Naive thymus-derived CD4-positive, alpha-beta T cell (primary cell): Measurements from ENCODE around the gene CRYBG2. TPM values are rescaled to one million over a fixed set of nuclear protein-coding genes. Genes with fewer than 3 reads are reported as not detected.
A peak's percentile ranks its signal among the peaks of the same experiment; 100 is the strongest.

Experiments
- ATAC-seq: fragments of 150-1000 bp; cut with Tn5 transposase; 2 replicates; pipeline ENCODE4 v1.10.0; 2021; ENCODE audit warnings: mild to moderate bottlenecking, moderate library complexity
- CTCF ChIA-PET: fragments of 350-600 bp; sonication (Branson Sonifier 250); formaldehyde crosslinking; loops from one replicate; lab custom pipeline; 2021; ENCODE audit warnings: antibody characterized with exemption; lab: Charles Lee
- POLR2A ChIA-PET: fragments of 350-600 bp; sonication (Branson Sonifier 250); formaldehyde crosslinking; loops from one replicate; lab custom pipeline; 2021; ENCODE audit warnings: antibody characterized with exemption, inconsistent platforms; lab: Charles Lee
- DNase-seq, 9 donors: peaks; one replicate each; pipeline versions ENCODE4 v3.0.0 to v3.0.0-alpha.2; 2020 to 2022; ENCODE audit warnings: mixed read lengths in 1 of 9
- H3K27ac ChIP-seq: one replicate; pipeline ENCODE4 v1.7.0; 2013; ENCODE audit warnings: mild to moderate bottlenecking, low read depth, low read length, moderate library complexity
- H3K27me3 ChIP-seq, 2 donors: one replicate each; pipeline ENCODE4 v1.7.0; 2013; ENCODE audit warnings: low read length in 2 of 2, mild to moderate bottlenecking in 2 of 2, moderate library complexity in 2 of 2; ENCODE audit not compliant: control insufficient read depth in 2 of 2, insufficient read depth in 2 of 2
- H3K36me3 ChIP-seq, 3 experiments: 1 replicate in 2 of 3; 2 replicates in 1 of 3; pipeline ENCODE4 v1.7.0; 2013; ENCODE audit warnings: low read length in 3 of 3, mild to moderate bottlenecking in 3 of 3, moderate library complexity in 1 of 3; ENCODE audit not compliant: insufficient read depth in 3 of 3, control insufficient read depth in 2 of 3
- H3K4me1 ChIP-seq, 2 donors: one replicate each; pipeline ENCODE4 v1.7.0; 2013; ENCODE audit warnings: low read length in 2 of 2, mild to moderate bottlenecking in 2 of 2, moderate library complexity in 1 of 2; ENCODE audit not compliant: control insufficient read depth in 2 of 2, insufficient read depth in 2 of 2
- H3K4me3 ChIP-seq: 2 replicates; pipeline ENCODE4 v1.7.0; 2013; ENCODE audit warnings: mild to moderate bottlenecking, low read length
- H3K9me3 ChIP-seq, 3 experiments: 1 replicate in 2 of 3; 2 replicates in 1 of 3; pipeline ENCODE4 v1.7.0; 2013; ENCODE audit warnings: low read length in 3 of 3; ENCODE audit not compliant: control insufficient read depth in 2 of 3
- H3K27ac Mint-ChIP-seq, 9 donors: one replicate each; pipeline ENCODE4 v1.8.0; 2020 to 2022; ENCODE audit warnings: mixed read lengths in 9 of 9, mild to moderate bottlenecking in 8 of 9, moderate library complexity in 5 of 9, inconsistent platforms in 2 of 9
- H3K27me3 Mint-ChIP-seq, 5 donors: one replicate each; pipeline ENCODE4 v1.8.0; 2021 to 2022; ENCODE audit warnings: mixed read lengths in 5 of 5, mild to moderate bottlenecking in 1 of 5
- H3K36me3 Mint-ChIP-seq, 5 donors: one replicate each; pipeline ENCODE4 v1.8.0; 2020 to 2022; ENCODE audit warnings: mixed read lengths in 5 of 5, mild to moderate bottlenecking in 3 of 5, inconsistent platforms in 1 of 5
- H3K4me1 Mint-ChIP-seq, 7 donors: one replicate each; pipeline ENCODE4 v1.8.0; 2020 to 2022; ENCODE audit warnings: mixed read lengths in 7 of 7, mild to moderate bottlenecking in 3 of 7, inconsistent platforms in 1 of 7
- H3K4me3 Mint-ChIP-seq, 10 donors: one replicate each; pipeline ENCODE4 v1.8.0; 2020 to 2022; ENCODE audit warnings: mild to moderate bottlenecking in 10 of 10, mixed read lengths in 10 of 10, moderate library complexity in 6 of 10, inconsistent platforms in 2 of 10
- H3K9me3 Mint-ChIP-seq, 11 donors: one replicate each; pipeline ENCODE4 v1.8.0; 2020 to 2022; ENCODE audit warnings: mixed read lengths in 11 of 11, mild to moderate bottlenecking in 4 of 11, inconsistent platforms in 1 of 11, moderate library complexity in 1 of 11
- intact Hi-C, 2 donors: fragments of 100-400 bp; cut with micrococcal nuclease; formaldehyde crosslinking; loops; one replicate each; pipeline ENCODE4 v1.15.1; 2023
- polyA plus RNA-seq, 2 donors: library from polyadenylated mRNA; unstranded; fragments of 300-500 nt; fragmentation: Illumina TruSeq; gene quantifications; one replicate each; pipeline ENCODE4 v1.2.3, GENCODE V29; 2021
- total RNA-seq, 6 experiments: library from RNA in 5 of 6; stranded (reverse) in 5 of 6; gene quantifications; 1 replicate in 5 of 6; 2 replicates in 1 of 6; pipeline ENCODE4 v1.2.3 and lab custom pipeline; 2021 to 2026

The CRYBG2 gene
- total and polyA plus RNA-seq, 7 experiments from 2014 or later: 0.59 to 1.5 (median 1.1) TPM; not detected in 2

- H3K4me3 Mint-ChIP-seq: peak overlapping the region; percentile 80 to 98 (median 88)
- H3K4me3 ChIP-seq: peak overlapping the region; percentile 58
- H3K9me3 Mint-ChIP-seq: no peaks in the 10 kb centered on the region
- peaks cover 0 to 26% (median 4%) of the 10 kb centered on the region in 3 experiments for H3K36me3 ChIP-seq
- ATAC-seq (peak; percentile 3), DNase-seq (peak in 1 of 9 donors; percentile 60)
- peaks cover 72 to 74% of the 10 kb centered on the region in 2 donors for H3K4me1 ChIP-seq
- POLR2A ChIA-PET: interaction anchor here (0.5 to 26.8 kb wide), 10 partner anchors 9 to 303 kb away, joined by 3 to 1967 read pairs (median 4); partner anchors contain the start of genes CD52, CEP85, UBXN11 and ZNF593
- peaks cover 56 to 83% (median 65%) of the 10 kb centered on the region in 7 donors for H3K4me1 Mint-ChIP-seq
- intact Hi-C loops: loop anchor here (1.0 to 5.0 kb wide), 5 partner anchors 9 to 194 kb away; partner anchors contain the start of genes HMGN2 (in 1 of the 2), PDIK1L (in 1 of the 2) and UBXN11 (in 1 of the 2)
- no peaks in the 10 kb centered on the region for H3K27me3 Mint-ChIP-seq
- peak overlapping the region; percentile 83 to 96 (median 89) for H3K27ac Mint-ChIP-seq
- peaks cover 0 to 49% (median 7%) of the 10 kb centered on the region in 5 donors for H3K36me3 Mint-ChIP-seq
- peak overlapping the region; percentile 86 for H3K27ac ChIP-seq
- H3K27me3 ChIP-seq: no peaks in the 10 kb centered on the region
- no peaks in the 10 kb centered on the region for H3K9me3 ChIP-seq
- CTCF ChIA-PET: interaction anchor here (0.5 to 17.9 kb wide), 10 partner anchors 10 to 1148 kb away, joined by 3 to 541 read pairs (median 4); partner anchors contain the start of gene CD52
These were observed 75.0 kb downstream of the CRYBG2 start for GRCh38 chr1:26278724-26279455.

GRCh38 chr1:26278303-26278702, 75.6 kb downstream of the CRYBG2 start:
- no peaks in the 10 kb centered on the region for H3K27me3 ChIP-seq
- ChIA-PET CTCF (interaction anchor here (0.8 to 17.9 kb wide), 3 partner anchors 44 to 139 kb away, joined by 6 to 541 read pairs (median 15); partner anchors contain the start of gene CD52), POLR2A (interaction anchor here (0.6 to 26.8 kb wide), 5 partner anchors 11 to 155 kb away, joined by 4 to 1967 read pairs (median 10); partner anchors contain the start of genes CD52, CEP85, UBXN11 and ZNF593)
- no peak overlapping the region for H3K4me3 ChIP-seq
- Mint-ChIP-seq H3K27me3 (no peaks in the 10 kb centered on the region), H3K4me1 (peaks cover 52 to 78% (median 59%) of the 10 kb centered on the region in 7 donors), H3K4me3 (peak overlapping the region in 7 of 10 donors; percentile 16 to 94 (median 90)), H3K36me3 (peaks cover 0 to 45% (median 7%) of the 10 kb centered on the region in 5 donors), H3K27ac (peak overlapping the region in 8 of 9 donors; percentile 83 to 96 (median 92)), H3K9me3 (no peaks in the 10 kb centered on the region)
- ATAC-seq (no peak), DNase-seq (no peak)
- intact Hi-C loops: loop anchor here (2.0 to 5.0 kb wide), 3 partner anchors 99 to 194 kb away; partner anchors contain the start of genes HMGN2 (in 1 of the 2) and PDIK1L (in 1 of the 2)
- H3K27ac ChIP-seq: peak overlapping the region; percentile 86
- H3K9me3 ChIP-seq: no peaks in the 10 kb centered on the region
- peaks cover 66 to 68% of the 10 kb centered on the region in 2 donors for H3K4me1 ChIP-seq
- peaks cover 0 to 26% (median 4%) of the 10 kb centered on the region in 3 experiments for H3K36me3 ChIP-seq

GRCh38 chr1:26277719-26278118, 76.2 kb downstream of the CRYBG2 start:
- no peaks in the 10 kb centered on the region for H3K9me3 Mint-ChIP-seq
- H3K27me3 ChIP-seq: no peaks in the 10 kb centered on the region
- no peaks in the 10 kb centered on the region for H3K27me3 Mint-ChIP-seq
- ChIA-PET POLR2A (interaction anchor here (0.6 to 26.8 kb wide), 5 partner anchors 10 to 156 kb away, joined by 3 to 1967 read pairs (median 6); partner anchors contain the start of genes CD52 and UBXN11), CTCF (interaction anchor here (0.8 to 17.9 kb wide), 7 partner anchors 7 to 140 kb away, joined by 3 to 541 read pairs (median 15); partner anchors contain the start of gene CD52)
- H3K27ac ChIP-seq: peak overlapping the region; percentile 86
- ATAC-seq: no peak
- peaks cover 60 to 63% of the 10 kb centered on the region in 2 donors for H3K4me1 ChIP-seq
- no peaks in the 10 kb centered on the region for H3K9me3 ChIP-seq
- DNase-seq: no peak
- no peak overlapping the region for H3K4me3 ChIP-seq
- peak overlapping the region in 1 of 10 donors; percentile 51 for H3K4me3 Mint-ChIP-seq
- peaks cover 0 to 45% (median 7%) of the 10 kb centered on the region in 5 donors for H3K36me3 Mint-ChIP-seq
- H3K27ac Mint-ChIP-seq: peak overlapping the region in 6 of 9 donors; percentile 83 to 96 (median 92)
- intact Hi-C loops: loop anchor here (2.0 to 5.0 kb wide), 3 partner anchors 100 to 195 kb away; partner anchors contain the start of genes HMGN2 (in 1 of the 2) and PDIK1L (in 1 of the 2)
- peaks cover 0 to 23% (median 4%) of the 10 kb centered on the region in 3 experiments for H3K36me3 ChIP-seq
- peaks cover 46 to 72% (median 53%) of the 10 kb centered on the region in 7 donors for H3K4me1 Mint-ChIP-seq

- peaks cover 0 to 21% (median 4%) of the 10 kb centered on the region in 3 experiments for H3K36me3 ChIP-seq
- H3K27ac Mint-ChIP-seq: peak overlapping the region in 8 of 9 donors; percentile 36 to 96 (median 88)
- peak overlapping the region in 3 of 10 donors; percentile 31 to 75 (median 56) for H3K4me3 Mint-ChIP-seq
- peaks cover 55 to 58% of the 10 kb centered on the region in 2 donors for H3K4me1 ChIP-seq
- DNase-seq: no peak
- CTCF ChIA-PET: interaction anchor here (0.7 to 17.9 kb wide), 10 partner anchors 8 to 163 kb away, joined by 3 to 541 read pairs (median 12); partner anchors contain the start of gene CD52
- POLR2A ChIA-PET: interaction anchor here (0.7 to 26.8 kb wide), 5 partner anchors 10 to 155 kb away, joined by 3 to 1967 read pairs (median 3); partner anchors contain the start of genes CD52, DHDDS and UBXN11
- H3K27ac ChIP-seq: peak overlapping the region; percentile 86
- H3K27me3 Mint-ChIP-seq: no peaks in the 10 kb centered on the region
- intact Hi-C loops: loop anchor here (5.0 kb wide), 2 partner anchors 100 to 165 kb away; partner anchors contain the start of gene PDIK1L (in 1 of the 2)
- H3K4me3 ChIP-seq: no peak overlapping the region
- peaks cover 41 to 68% (median 49%) of the 10 kb centered on the region in 7 donors for H3K4me1 Mint-ChIP-seq
- H3K36me3 Mint-ChIP-seq: peaks cover 1 to 44% (median 8%) of the 10 kb centered on the region in 5 donors
- no peaks in the 10 kb centered on the region for H3K27me3 ChIP-seq
- ATAC-seq: no peak
- no peaks in the 10 kb centered on the region for H3K9me3 Mint-ChIP-seq
- H3K9me3 ChIP-seq: no peaks in the 10 kb centered on the region
These were observed 76.7 kb downstream of the CRYBG2 start for GRCh38 chr1:26277261-26277661.

GRCh38 chr1:26276432-26276838, 77.5 kb downstream of the CRYBG2 start:
- H3K27ac Mint-ChIP-seq: peak overlapping the region; percentile 67 to 97 (median 89)
- H3K9me3 Mint-ChIP-seq: no peaks in the 10 kb centered on the region
- H3K4me3 ChIP-seq: peak overlapping the region; percentile 13
- no peaks in the 10 kb centered on the region for H3K9me3 ChIP-seq
- peak overlapping the region; percentile 86 for H3K27ac ChIP-seq
- H3K36me3 ChIP-seq: peaks cover 0 to 24% (median 4%) of the 10 kb centered on the region in 3 experiments
- H3K4me1 Mint-ChIP-seq: peaks cover 36 to 62% (median 44%) of the 10 kb centered on the region in 7 donors
- CTCF ChIA-PET: interaction anchor here (0.5 to 17.9 kb wide), 18 partner anchors 9 to 162 kb away, joined by 3 to 541 read pairs (median 6); partner anchors contain the start of genes CD52, CEP85, UBXN11 and ZNF683
- ATAC-seq (no peak), DNase-seq (no peak)
- peaks cover 48 to 52% of the 10 kb centered on the region in 2 donors for H3K4me1 ChIP-seq
- peaks cover 3 to 45% (median 13%) of the 10 kb centered on the region in 5 donors for H3K36me3 Mint-ChIP-seq
- intact Hi-C loops: loop anchor here (1.0 to 5.0 kb wide), 5 partner anchors 8 to 194 kb away; partner anchors contain the start of gene PDIK1L (in 1 of the 2)
- H3K4me3 Mint-ChIP-seq: peak overlapping the region in 8 of 10 donors; percentile 15 to 75 (median 42)
- no peaks in the 10 kb centered on the region for H3K27me3 ChIP-seq
- H3K27me3 Mint-ChIP-seq: no peaks in the 10 kb centered on the region
- POLR2A ChIA-PET: interaction anchor here (0.9 to 26.8 kb wide), 5 partner anchors 12 to 156 kb away, joined by 3 to 1967 read pairs (median 3); partner anchors contain the start of genes CD52, DHDDS and UBXN11
